KMS-11 (cell line): ENCODE measurements around the gene ADAM30.

ENCODE experiments used
- H2AFZ ChIP-seq: fragments of 200-600 bp; sonication (generic); 2 replicates; pipeline ENCODE4 v1.6.1; 2016; ENCODE audit warnings: antibody characterized with exemption, mixed run types, low read depth
- H3K27ac ChIP-seq: fragments of 200-600 bp; sonication (generic); 2 replicates; pipeline ENCODE4 v1.6.1; 2016; ENCODE audit warnings: mild to moderate bottlenecking, mixed run types
- H3K27me3 ChIP-seq: fragments of 200-600 bp; sonication (generic); 2 replicates; pipeline ENCODE4 v1.6.1; 2017; ENCODE audit warnings: mild to moderate bottlenecking, low read depth, mixed run types, moderate library complexity; ENCODE audit not compliant: insufficient read depth
- H3K36me3 ChIP-seq: fragments of 200-600 bp; sonication (generic); 2 replicates; pipeline ENCODE4 v1.6.1; 2017; ENCODE audit warnings: mild to moderate bottlenecking, mixed run types; ENCODE audit not compliant: insufficient read depth
- H3K4me1 ChIP-seq: fragments of 200-600 bp; sonication (generic); 2 replicates; pipeline ENCODE4 v1.6.1; 2016; ENCODE audit warnings: mild to moderate bottlenecking, low read depth, mixed run types; ENCODE audit not compliant: poor library complexity, severe bottlenecking
- H3K4me2 ChIP-seq: fragments of 200-600 bp; sonication (generic); 2 replicates; pipeline ENCODE4 v1.7.0; 2016; ENCODE audit warnings: mild to moderate bottlenecking, mixed run types
- H3K4me3 ChIP-seq: fragments of 200-600 bp; sonication (generic); IDR thresholded peaks from 2 replicates; pipeline ENCODE4 v1.6.1; 2017; ENCODE audit warnings: low read depth, low read length, mixed read lengths; ENCODE audit not compliant: insufficient read depth
- H3K79me2 ChIP-seq: fragments of 200-600 bp; sonication (generic); 2 replicates; pipeline ENCODE4 v1.6.1; 2016; ENCODE audit warnings: low read depth, mixed run types; ENCODE audit not compliant: insufficient read depth
- H3K9ac ChIP-seq: fragments of 200-600 bp; sonication (generic); 2 replicates; pipeline ENCODE4 v1.6.1; 2016; ENCODE audit warnings: mild to moderate bottlenecking, mixed run types
- H4K20me1 ChIP-seq: fragments of 200-600 bp; sonication (generic); 2 replicates; pipeline ENCODE4 v1.6.1; 2016; ENCODE audit warnings: mild to moderate bottlenecking, mixed run types; ENCODE audit not compliant: insufficient read depth
- CTCF ChIP-seq: fragments of 200-600 bp; sonication (generic); conservative IDR thresholded peaks from 2 replicates; pipeline ENCODE4 v1.6.1; 2017; ENCODE audit warnings: low read depth, mild to moderate bottlenecking, antibody characterized with exemption, low read length, moderate library complexity, mixed read lengths

ADAM30 gene

GRCh38 chr1:119929643-119930315 lies 33.5 kb upstream of the ADAM30 start:
- Histone ChIP-seq H2AFZ (no peak overlapping the region), H3K27me3 (no peaks in the 10 kb centered on the region), H3K36me3 (no peaks in the 10 kb centered on the region), H3K27ac (no peak overlapping the region), H3K4me2 (no peak overlapping the region), H4K20me1 (no peaks in the 10 kb centered on the region), H3K4me3 (no peak overlapping the region), H3K79me2 (no peaks in the 10 kb centered on the region), H3K9ac (no peak overlapping the region), H3K4me1 (no peaks in the 10 kb centered on the region)
- no peak for TF ChIP-seq CTCF

- no peaks in the 10 kb centered on the region for H4K20me1 ChIP-seq
- no peak overlapping the region for H3K27ac ChIP-seq
- H3K4me3 ChIP-seq = no peak overlapping the region
- no peak overlapping the region for H3K4me2 ChIP-seq
- H3K27me3 ChIP-seq = no peaks in the 10 kb centered on the region
- no peaks in the 10 kb centered on the region for H3K79me2 ChIP-seq
- no peak overlapping the region for H3K9ac ChIP-seq
- no peaks in the 10 kb centered on the region for H3K36me3 ChIP-seq
- TF ChIP-seq CTCF = no peak
- H3K4me1 ChIP-seq = no peaks in the 10 kb centered on the region
- no peak overlapping the region for H2AFZ ChIP-seq
Measured at GRCh38 chr1:119926553-119926952, 30.2 kb upstream of the ADAM30 start.

- H3K36me3 ChIP-seq = no peaks in the 10 kb centered on the region
- TF ChIP-seq CTCF = no peak
- no peak overlapping the region for H3K9ac ChIP-seq
- H3K4me3 ChIP-seq = no peak overlapping the region
- H4K20me1 ChIP-seq = no peaks in the 10 kb centered on the region
- H3K4me2 ChIP-seq = no peak overlapping the region
- H3K27me3 ChIP-seq = no peaks in the 10 kb centered on the region
- no peaks in the 10 kb centered on the region for H3K4me1 ChIP-seq
- no peak overlapping the region for H2AFZ ChIP-seq
- H3K79me2 ChIP-seq = no peaks in the 10 kb centered on the region
- no peak overlapping the region for H3K27ac ChIP-seq
Measured at GRCh38 chr1:119924948-119925898, 28.9 kb upstream of the ADAM30 start.

GRCh38 chr1:119920104-119920968 lies 24.0 kb upstream of the ADAM30 start:
- Histone ChIP-seq H3K36me3 (no peaks in the 10 kb centered on the region), H3K79me2 (no peaks in the 10 kb centered on the region)
- no peak for TF ChIP-seq CTCF

More at GRCh38 chr1:119920104-119920968, 24.0 kb upstream of the ADAM30 start:
- H3K27me3 ChIP-seq = no peaks in the 10 kb centered on the region
- H3K4me2 ChIP-seq = no peak overlapping the region
- no peak overlapping the region for H3K27ac ChIP-seq
- no peak overlapping the region for H3K9ac ChIP-seq
- H4K20me1 ChIP-seq = no peaks in the 10 kb centered on the region
- H2AFZ ChIP-seq = no peak overlapping the region
- H3K4me1 ChIP-seq = no peaks in the 10 kb centered on the region
- H3K4me3 ChIP-seq = no peak overlapping the region
